Breast epithelium (tissue), 3 donors: Measurements from ENCODE around the gene TRIM9. TPM values are rescaled to one million over a fixed set of nuclear protein-coding genes. Genes with fewer than 3 reads are reported as not detected.

Experiments used
- total RNA-seq, 3 donors: library from RNA; depleted of rRNA; stranded (reverse); fragments of >200 nt; gene quantifications; one replicate each; pipeline ENCODE4 v1.1.0, GENCODE V29; 2016

The TRIM9 gene
- total RNA-seq, 3 donors from 2014 or later: 2.9 to 5.2 (median 4.6) TPM

Other genes starting within 250 kb of the TRIM9 start
- gene ABHD12B, start 223.1 kb downstream of the TRIM9 start, total RNA-seq: not detected
- 100 to 1,000 TPM in 1 of 3 donors, 10 to 100 TPM in 2; 53.6 to 126 (median 57.4) TPM for gene PYGL, start 150.6 kb downstream of the TRIM9 start, total RNA-seq
- gene TMX1, start 145.1 kb upstream of the TRIM9 start, total RNA-seq: 10 to 100 TPM; 31.5 to 44.1 (median 41.8) TPM